PC-9 (cell line): ENCODE data around the gene TGIF1. TPM values are rescaled to one million over a fixed set of nuclear protein-coding genes. Genes with fewer than 3 reads are reported as not detected.

Source experiments
- BruUV-seq: library from RNA; stranded (reverse); fragments of 400-500 nt; replicated peaks from 2 replicates; lab custom pipeline; 2021; lab: Mats Ljungman, UMichigan
- CTCF ChIA-PET: fragments of 300-600 bp; sonication (Branson Sonifier 250); formaldehyde crosslinking; loops from one replicate; lab custom pipeline; 2022; ENCODE audit warnings: antibody characterized with exemption; lab: Charles Lee
- POLR2A ChIA-PET: fragments of 300-600 bp; sonication (Branson Sonifier 250); formaldehyde crosslinking; loops from one replicate; lab custom pipeline; 2022; ENCODE audit warnings: antibody characterized with exemption; ENCODE audit not compliant: unreplicated experiment; lab: Charles Lee
- DNase-seq, 2 experiments: peaks; one replicate each; pipeline versions ENCODE4 v3.0.0 to v3.0.0-alpha.2; 2015 to 2022; ENCODE audit warnings: mixed read lengths in 1 of 2
- H2AFZ ChIP-seq: fragments of 200-600 bp; sonication (generic); 2 replicates; pipeline ENCODE4 v1.8.1; 2017; ENCODE audit warnings: antibody characterized with exemption
- H3F3A ChIP-seq: fragments of 200-600 bp; sonication (generic); 2 replicates; pipeline ENCODE4 v1.8.1; 2017; ENCODE audit warnings: antibody characterized with exemption, mild to moderate bottlenecking, low read depth; ENCODE audit not compliant: insufficient read depth
- H3K27ac ChIP-seq: fragments of 200-600 bp; sonication (generic); 2 replicates; pipeline ENCODE4 v1.6.1; 2016; ENCODE audit warnings: mixed run types
- H3K27me3 ChIP-seq: fragments of 200-600 bp; sonication (generic); 2 replicates; pipeline ENCODE4 v1.6.1; 2016; ENCODE audit warnings: low read depth, mixed run types; ENCODE audit not compliant: insufficient read depth
- H3K36me3 ChIP-seq: fragments of 200-600 bp; sonication (generic); 2 replicates; pipeline ENCODE4 v1.6.1; 2016; ENCODE audit warnings: low read depth, mixed run types
- H3K4me1 ChIP-seq: fragments of 200-600 bp; sonication (generic); replicated peaks from 2 replicates; pipeline ENCODE4 v1.6.1; 2016; ENCODE audit warnings: mixed run types; ENCODE audit not compliant: insufficient read depth
- H3K4me2 ChIP-seq: fragments of 200-600 bp; sonication (generic); 2 replicates; pipeline ENCODE4 v1.6.1; 2017; ENCODE audit warnings: mixed run types
- H3K4me3 ChIP-seq: fragments of 200-600 bp; sonication (generic); 2 replicates; pipeline ENCODE4 v1.6.1; 2016; ENCODE audit warnings: mixed run types
- H3K79me2 ChIP-seq: fragments of 200-600 bp; sonication (generic); 2 replicates; pipeline ENCODE4 v1.6.1; 2017; ENCODE audit warnings: low read depth, mixed run types
- H3K9me2 ChIP-seq: fragments of 200-600 bp; sonication (generic); 2 replicates; pipeline ENCODE4 v1.8.1; 2017; ENCODE audit warnings: mild to moderate bottlenecking; ENCODE audit not compliant: insufficient read depth
- H3K9me3 ChIP-seq: fragments of 200-600 bp; sonication (generic); 2 replicates; pipeline ENCODE4 v1.8.1; 2016; ENCODE audit warnings: low read depth; ENCODE audit not compliant: insufficient read depth
- H4K20me1 ChIP-seq: fragments of 200-600 bp; sonication (generic); 2 replicates; pipeline ENCODE4 v1.8.1; 2017; ENCODE audit not compliant: insufficient read depth
- EZH2 ChIP-seq: fragments of 200-600 bp; sonication (generic); IDR thresholded peaks from 2 replicates; pipeline ENCODE4 v1.8.0; 2017; ENCODE audit warnings: antibody characterized with exemption, low read depth
- intact Hi-C: fragments of 100-400 bp; cut with micrococcal nuclease; formaldehyde crosslinking; loops from one replicate; pipeline ENCODE4 v1.10.0; 2022; ENCODE audit not compliant: unreplicated experiment
- total RNA-seq: library from RNA; stranded (reverse); gene quantifications from 2 replicates; pipeline ENCODE4 v1.2.3, GENCODE V29; 2021
- TF ChIP-seq, protein P1 (sequence below): fragments of 200-600 bp; sonication (generic); conservative IDR thresholded peaks from 2 replicates; pipeline ENCODE4 v1.6.1; 2017; ENCODE audit warnings: mixed run types, antibody characterized with exemption, mild to moderate bottlenecking, moderate library complexity

TGIF1 gene
- total RNA-seq, 1 experiment from 2014 or later, result 203 TPM

DNA sequence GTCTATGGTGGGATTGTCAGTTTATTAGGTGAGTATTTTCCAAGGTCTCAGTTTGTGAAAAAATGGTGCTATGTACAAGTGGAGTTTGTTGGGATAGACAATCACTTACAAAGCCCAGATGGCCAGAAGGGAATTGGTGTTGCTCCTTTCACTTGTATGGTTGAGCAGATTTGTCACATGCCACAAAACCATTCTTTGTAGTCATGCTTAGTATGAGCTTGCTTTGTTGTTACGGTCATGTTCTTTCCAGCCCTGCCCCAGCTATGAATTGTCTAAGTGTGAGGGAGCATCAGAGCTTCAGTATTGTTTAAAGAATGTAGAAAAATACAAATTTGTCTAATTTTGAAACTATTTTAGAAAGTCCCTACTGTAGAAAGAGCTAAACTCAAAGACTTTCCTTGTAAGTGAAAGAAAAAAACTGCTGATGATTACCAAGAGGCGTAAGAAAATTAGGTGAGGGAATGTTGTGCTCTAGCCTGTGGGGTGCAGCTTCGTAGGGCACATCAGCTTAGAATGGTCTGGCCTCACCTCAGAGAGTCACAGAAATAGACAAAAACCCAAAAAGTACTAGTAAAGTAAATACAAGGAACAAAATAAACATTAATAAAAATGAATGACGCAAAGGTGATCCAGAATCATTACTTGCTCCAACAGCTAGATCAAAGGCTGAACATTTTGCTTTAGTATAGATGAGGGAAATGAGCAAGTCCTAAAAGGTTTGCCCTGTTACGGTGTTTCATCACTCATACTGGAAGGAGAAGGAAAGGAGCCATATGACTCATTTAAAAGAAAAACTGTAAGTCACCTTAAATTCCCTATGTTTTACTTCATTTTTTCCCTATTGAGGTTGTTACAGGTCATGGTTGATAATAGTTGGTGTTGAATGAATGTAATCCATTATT lies 9.2 kb downstream of the TGIF1 start:
- peaks cover 44% of the 10 kb centered on the region for H3K4me1 ChIP-seq

DNA sequence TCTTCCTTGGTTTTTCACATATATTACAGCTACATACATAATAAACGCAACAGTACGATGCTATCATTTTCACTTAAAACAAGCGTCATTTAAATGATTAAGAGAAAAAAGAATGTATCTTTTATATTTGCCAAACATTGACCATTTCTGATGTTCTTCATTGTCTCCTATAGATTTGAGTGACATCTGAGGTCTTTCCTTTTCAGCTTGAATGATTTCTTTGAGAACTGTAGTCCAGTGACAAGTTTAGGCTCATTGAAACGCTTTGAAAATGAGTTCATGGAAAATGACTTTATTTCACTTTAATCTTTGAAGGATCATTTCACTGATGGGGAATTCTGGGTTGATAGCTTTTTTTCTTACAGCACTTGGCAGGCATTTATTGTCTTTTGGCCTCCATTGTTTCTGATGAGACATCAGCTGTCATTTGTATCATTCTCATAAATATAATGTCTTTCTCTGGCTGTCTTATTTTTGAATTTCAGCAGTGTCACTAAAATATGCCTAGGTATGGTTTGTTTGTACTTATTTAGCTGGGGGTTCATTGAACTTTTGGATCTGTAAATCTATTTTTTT lies 10.9 kb downstream of the TGIF1 start:
- Histone ChIP-seq H4K20me1 (peaks cover 29% of the 10 kb centered on the region), H3K4me3 (no peak overlapping the region), H3K4me2 (no peak overlapping the region), H3F3A (peaks cover 89% of the 10 kb centered on the region), H3K27ac (peak overlapping the region; percentile 2; the same call in 1 of the 2 replicates), H3K9me2 (no peaks in the 10 kb centered on the region), H3K36me3 (peaks cover 43% of the 10 kb centered on the region), H3K4me1 (peaks cover 27% of the 10 kb centered on the region), H3K9me3 (no peaks in the 10 kb centered on the region), H3K27me3 (no peaks in the 10 kb centered on the region; the same call in 1 of the 2 replicates), H3K79me2 (peaks cover 40% of the 10 kb centered on the region), H2AFZ (no peak overlapping the region)
- no TSS peak for BruUV-seq
- no peak for DNase-seq
- ChIA-PET POLR2A (interaction anchor here (1.2 kb wide), 1 partner anchor 133 kb away, joined by 22 read pairs; no protein-coding TSS in a partner anchor), CTCF (interaction anchor here (0.6 to 0.9 kb wide), 2 partner anchors 21 to 69 kb away, joined by 3 to 4 read pairs; no protein-coding TSS in a partner anchor)
- TF ChIP-seq EZH2, result no peak
- TF ChIP-seq, protein P1, sequence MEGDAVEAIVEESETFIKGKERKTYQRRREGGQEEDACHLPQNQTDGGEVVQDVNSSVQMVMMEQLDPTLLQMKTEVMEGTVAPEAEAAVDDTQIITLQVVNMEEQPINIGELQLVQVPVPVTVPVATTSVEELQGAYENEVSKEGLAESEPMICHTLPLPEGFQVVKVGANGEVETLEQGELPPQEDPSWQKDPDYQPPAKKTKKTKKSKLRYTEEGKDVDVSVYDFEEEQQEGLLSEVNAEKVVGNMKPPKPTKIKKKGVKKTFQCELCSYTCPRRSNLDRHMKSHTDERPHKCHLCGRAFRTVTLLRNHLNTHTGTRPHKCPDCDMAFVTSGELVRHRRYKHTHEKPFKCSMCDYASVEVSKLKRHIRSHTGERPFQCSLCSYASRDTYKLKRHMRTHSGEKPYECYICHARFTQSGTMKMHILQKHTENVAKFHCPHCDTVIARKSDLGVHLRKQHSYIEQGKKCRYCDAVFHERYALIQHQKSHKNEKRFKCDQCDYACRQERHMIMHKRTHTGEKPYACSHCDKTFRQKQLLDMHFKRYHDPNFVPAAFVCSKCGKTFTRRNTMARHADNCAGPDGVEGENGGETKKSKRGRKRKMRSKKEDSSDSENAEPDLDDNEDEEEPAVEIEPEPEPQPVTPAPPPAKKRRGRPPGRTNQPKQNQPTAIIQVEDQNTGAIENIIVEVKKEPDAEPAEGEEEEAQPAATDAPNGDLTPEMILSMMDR, result no peak
- intact Hi-C loops, result no loop called here

More for the DNA sequence above, 9.2 kb downstream of the TGIF1 start:
- intact Hi-C loops, result no loop called here
- Histone ChIP-seq H3K36me3 (peaks cover 55% of the 10 kb centered on the region), H3F3A (peaks cover 92% of the 10 kb centered on the region), H2AFZ (no peak overlapping the region), H3K4me2 (peak overlapping the region; percentile 11), H3K4me3 (no peak overlapping the region), H3K79me2 (peaks cover 57% of the 10 kb centered on the region), H4K20me1 (peaks cover 45% of the 10 kb centered on the region), H3K27me3 (no peaks in the 10 kb centered on the region; the same call in 1 of the 2 replicates), H3K9me3 (no peaks in the 10 kb centered on the region), H3K9me2 (no peaks in the 10 kb centered on the region), H3K27ac (peak overlapping the region; percentile 36)
- TF ChIP-seq, protein P1, result no peak
- TF ChIP-seq EZH2, result no peak
- CTCF ChIA-PET, result no interaction called here
- POLR2A ChIA-PET, result interaction anchor here (0.5 kb wide), 1 partner anchor 10 kb away, joined by 4 read pairs; no protein-coding TSS in a partner anchor
- no peak for DNase-seq
- BruUV-seq, result no TSS peak

DNA sequence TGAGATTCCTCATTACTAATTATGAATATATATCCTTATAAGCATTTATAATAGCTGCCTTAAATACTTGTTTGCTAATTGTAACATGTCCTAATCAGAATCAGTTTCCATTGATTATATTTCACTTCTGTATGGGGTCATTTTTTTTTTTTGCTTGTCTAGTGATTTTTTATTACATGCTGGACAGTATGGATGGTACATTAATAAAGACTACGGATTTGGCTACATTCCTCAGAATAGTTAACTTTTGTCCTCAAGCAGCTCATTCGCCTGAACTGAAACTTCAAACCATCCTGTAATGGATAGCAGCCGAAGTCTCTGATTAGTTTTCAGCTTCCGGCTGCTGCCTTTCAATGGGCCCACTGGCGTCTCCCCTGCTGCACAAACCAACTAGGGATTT lies 11.7 kb downstream of the TGIF1 start:
- Histone ChIP-seq H3K4me2 (no peak overlapping the region), H3K9me3 (no peaks in the 10 kb centered on the region), H3K4me1 (peaks cover 19% of the 10 kb centered on the region; the same call in 1 of the 2 replicates), H3K4me3 (no peak overlapping the region), H3K79me2 (peaks cover 32% of the 10 kb centered on the region), H3K27me3 (no peaks in the 10 kb centered on the region), H4K20me1 (peaks cover 22% of the 10 kb centered on the region), H3F3A (peaks cover 89% of the 10 kb centered on the region), H3K36me3 (peaks cover 35% of the 10 kb centered on the region), H2AFZ (no peak overlapping the region), H3K27ac (peak overlapping the region; percentile 39; the same call in 1 of the 2 replicates), H3K9me2 (no peaks in the 10 kb centered on the region)
- BruUV-seq, result no TSS peak
- ChIA-PET POLR2A (interaction anchor here (1.2 kb wide), 1 partner anchor 132 kb away, joined by 22 read pairs; no protein-coding TSS in a partner anchor), CTCF (interaction anchor here (0.6 kb wide), 1 partner anchor 125 kb away, joined by 3 read pairs; no protein-coding TSS in a partner anchor)
- intact Hi-C loops, result no loop called here
- no peak for TF ChIP-seq EZH2
- TF ChIP-seq, protein P1, result no peak
- DNase-seq, result no peak
